Measurements from ENCODE around the gene HSPA1A. TPM values are rescaled to one million over a fixed set of nuclear protein-coding genes. Genes with fewer than 3 reads are reported as not detected.
"Not testable (repeated sequence)": the region's sequence is repeated elsewhere in the genome, so short reads cannot be mapped to it uniquely, and the experiment has no call there.

Gene HSPA1A
- total and polyA plus RNA-seq, 12 donors: 48.5 to 261 (median 183) TPM

DNA sequence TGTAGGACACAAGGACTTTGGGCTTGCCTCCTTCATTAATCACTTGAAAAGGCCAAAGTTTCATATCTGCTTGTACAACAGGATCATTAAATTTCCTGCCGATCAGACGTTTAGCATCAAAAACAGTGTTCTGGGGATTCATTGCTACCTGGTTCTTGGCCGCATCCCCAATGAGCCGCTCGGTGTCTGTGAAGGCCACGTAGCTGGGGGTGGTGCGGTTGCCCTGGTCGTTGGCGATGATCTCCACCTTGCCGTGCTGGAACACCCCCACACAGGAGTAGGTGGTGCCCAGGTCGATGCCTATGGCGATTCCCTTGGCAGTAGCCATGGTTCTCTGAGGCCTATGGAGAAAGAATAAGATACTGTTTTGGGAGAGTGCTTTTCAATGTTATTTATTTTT lies 3.7 kb upstream of the HSPA1A start:
- Histone ChIP-seq H3K36me3 (replicated peaks in 1 of 2) (no peaks in the 10 kb centered on the region), H3K4me3 (no peak overlapping the region), H3K9me3 (replicated peaks in 1 of 3) (no peaks in the 10 kb centered on the region), H3K27ac (no peak overlapping the region), H3K27me3 (no peaks in the 10 kb centered on the region), H3K4me1 (replicated peaks in 1 of 2) (peaks cover 0 to 19% of the 10 kb centered on the region in 2 donors)
- peak in 1 of 7 donors; percentile 13 for DNase-seq
- TF ChIP-seq, protein P1, sequence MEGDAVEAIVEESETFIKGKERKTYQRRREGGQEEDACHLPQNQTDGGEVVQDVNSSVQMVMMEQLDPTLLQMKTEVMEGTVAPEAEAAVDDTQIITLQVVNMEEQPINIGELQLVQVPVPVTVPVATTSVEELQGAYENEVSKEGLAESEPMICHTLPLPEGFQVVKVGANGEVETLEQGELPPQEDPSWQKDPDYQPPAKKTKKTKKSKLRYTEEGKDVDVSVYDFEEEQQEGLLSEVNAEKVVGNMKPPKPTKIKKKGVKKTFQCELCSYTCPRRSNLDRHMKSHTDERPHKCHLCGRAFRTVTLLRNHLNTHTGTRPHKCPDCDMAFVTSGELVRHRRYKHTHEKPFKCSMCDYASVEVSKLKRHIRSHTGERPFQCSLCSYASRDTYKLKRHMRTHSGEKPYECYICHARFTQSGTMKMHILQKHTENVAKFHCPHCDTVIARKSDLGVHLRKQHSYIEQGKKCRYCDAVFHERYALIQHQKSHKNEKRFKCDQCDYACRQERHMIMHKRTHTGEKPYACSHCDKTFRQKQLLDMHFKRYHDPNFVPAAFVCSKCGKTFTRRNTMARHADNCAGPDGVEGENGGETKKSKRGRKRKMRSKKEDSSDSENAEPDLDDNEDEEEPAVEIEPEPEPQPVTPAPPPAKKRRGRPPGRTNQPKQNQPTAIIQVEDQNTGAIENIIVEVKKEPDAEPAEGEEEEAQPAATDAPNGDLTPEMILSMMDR (IDR thresholded peaks at IDR 0.05): no peak
- no peak for TF ChIP-seq POLR2A (IDR thresholded peaks at IDR 0.05)
- 93 to 100% (median 94%) methylated on average over 4 to 12 of the region's 12 CpGs for WGBS, 4 donors
- intact Hi-C loops (cut with DNase I): no loop called here

DNA sequence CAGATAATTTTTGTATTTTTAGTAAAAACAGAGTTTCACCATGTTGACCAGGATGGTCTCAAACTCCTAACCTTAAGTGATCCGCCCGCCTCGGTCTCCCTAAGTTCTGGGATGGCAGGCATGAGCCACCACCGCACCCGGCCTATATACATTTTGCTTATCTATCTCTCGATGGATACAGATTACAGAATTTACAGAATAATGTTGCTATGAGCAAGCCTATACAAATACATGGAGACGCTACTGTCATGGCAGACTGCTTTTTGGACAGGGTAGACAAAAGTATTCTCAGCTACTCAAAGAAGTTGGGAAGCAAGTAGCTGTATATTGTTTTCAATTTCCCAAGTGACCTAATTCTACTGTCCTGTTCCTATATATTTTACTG lies 1.9 kb upstream of the HSPA1A start:
- peak overlapping the region in 4 of 5 donors; percentile 69 to 100 (median 94) for H3K27ac ChIP-seq
- no peaks in the 10 kb centered on the region for H3K9me3 ChIP-seq (replicated peaks in 1 of 3)
- intact Hi-C loops (cut with DNase I): no loop called here
- H3K36me3 ChIP-seq (replicated peaks in 1 of 2): no peaks in the 10 kb centered on the region
- no peaks in the 10 kb centered on the region for H3K27me3 ChIP-seq
- TF ChIP-seq POLR2A (IDR thresholded peaks at IDR 0.05): no peak
- TF ChIP-seq, protein P1 (IDR thresholded peaks at IDR 0.05): no peak
- H3K4me3 ChIP-seq: peak overlapping the region in 1 of 4 donors; percentile 56
- H3K4me1 ChIP-seq (replicated peaks in 1 of 2): peaks cover 2 to 22% of the 10 kb centered on the region in 2 donors
- WGBS, 4 donors: 92 to 97% (median 97%) methylated on average over 7 of the region's 7 CpGs
- DNase-seq: peak in 1 of 7 donors; percentile 20

DNA sequence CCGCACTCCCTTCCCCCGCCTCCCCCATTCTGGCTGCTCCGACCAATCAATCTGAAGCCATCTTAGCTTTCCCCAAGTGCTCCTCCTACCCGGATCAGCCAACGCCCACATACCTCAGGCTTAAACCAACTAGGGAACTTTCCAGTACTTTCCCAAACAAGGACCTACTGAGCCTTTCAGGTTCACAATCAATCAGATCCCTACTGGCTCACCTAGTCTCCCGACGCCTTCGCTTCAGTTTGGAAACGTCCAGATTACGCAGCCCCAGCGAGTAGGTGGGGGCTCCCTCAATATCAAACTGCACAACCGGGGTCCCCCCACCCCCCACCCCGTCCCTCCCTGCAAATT lies 692 bp upstream of the HSPA1A start:
- 1 to 8% (median 4%) methylated on average over 13 of the region's 13 CpGs for WGBS, 4 donors
- Histone ChIP-seq H3K4me3 (peak overlapping the region in 2 of 4 donors; percentile 40 to 56), H3K36me3 (replicated peaks in 1 of 2) (no peaks in the 10 kb centered on the region), H3K27me3 (no peaks in the 10 kb centered on the region), H3K4me1 (replicated peaks in 1 of 2) (peaks cover 11 to 32% of the 10 kb centered on the region in 2 donors), H3K27ac (peak overlapping the region; percentile 77 to 100 (median 93)), H3K9me3 (replicated peaks in 1 of 3) (no peaks in the 10 kb centered on the region)
- DNase-seq: peak; percentile 93 to 98 (median 96)
- intact Hi-C loops (cut with DNase I): no loop called here
- TF ChIP-seq POLR2A (IDR thresholded peaks at IDR 0.05): peak in 1 of 2 donors; percentile 54
- TF ChIP-seq, protein P1 (IDR thresholded peaks at IDR 0.05): no peak

DNA sequence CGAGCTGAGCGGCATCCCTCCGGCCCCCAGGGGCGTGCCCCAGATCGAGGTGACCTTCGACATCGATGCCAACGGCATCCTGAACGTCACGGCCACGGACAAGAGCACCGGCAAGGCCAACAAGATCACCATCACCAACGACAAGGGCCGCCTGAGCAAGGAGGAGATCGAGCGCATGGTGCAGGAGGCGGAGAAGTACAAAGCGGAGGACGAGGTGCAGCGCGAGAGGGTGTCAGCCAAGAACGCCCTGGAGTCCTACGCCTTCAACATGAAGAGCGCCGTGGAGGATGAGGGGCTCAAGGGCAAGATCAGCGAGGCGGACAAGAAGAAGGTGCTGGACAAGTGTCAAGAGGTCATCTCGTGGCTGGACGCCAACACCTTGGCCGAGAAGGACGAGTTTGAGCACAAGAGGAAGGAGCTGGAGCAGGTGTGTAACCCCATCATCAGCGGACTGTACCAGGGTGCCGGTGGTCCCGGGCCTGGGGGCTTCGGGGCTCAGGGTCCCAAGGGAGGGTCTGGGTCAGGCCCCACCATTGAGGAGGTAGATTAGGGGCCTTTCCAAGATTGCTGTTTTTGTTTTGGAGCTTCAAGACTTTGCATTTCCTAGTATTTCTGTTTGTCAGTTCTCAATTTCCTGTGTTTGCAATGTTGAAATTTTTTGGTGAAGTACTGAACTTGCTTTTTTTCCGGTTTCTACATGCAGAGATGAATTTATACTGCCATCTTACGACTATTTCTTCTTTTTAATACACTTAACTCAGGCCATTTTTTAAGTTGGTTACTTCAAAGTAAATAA lies 2.0 kb downstream of the HSPA1A start:
- H3K36me3 ChIP-seq (replicated peaks in 1 of 2); H3K27me3 ChIP-seq; H3K9me3 ChIP-seq (replicated peaks in 1 of 3); intact Hi-C loops (cut with DNase I): not testable (repeated sequence)
- Histone ChIP-seq H3K4me3 (peak overlapping the region in 2 of 4 donors; percentile 0 to 59), H3K4me1 (replicated peaks in 1 of 2) (peaks cover 24 to 48% of the 10 kb centered on the region in 2 donors), H3K27ac (peak overlapping the region in 4 of 5 donors; percentile 47 to 100 (median 78))
- TF ChIP-seq, protein P1 (IDR thresholded peaks at IDR 0.05): peak in 1 of 6 experiments; percentile 17
- 29 to 38% (median 33%) methylated on average over 3 to 15 of the region's 37 CpGs for whole genome bisulfite sequencing, 4 donors
- DNase-seq: peak in 2 of 7 donors; percentile 32 to 55

DNA sequence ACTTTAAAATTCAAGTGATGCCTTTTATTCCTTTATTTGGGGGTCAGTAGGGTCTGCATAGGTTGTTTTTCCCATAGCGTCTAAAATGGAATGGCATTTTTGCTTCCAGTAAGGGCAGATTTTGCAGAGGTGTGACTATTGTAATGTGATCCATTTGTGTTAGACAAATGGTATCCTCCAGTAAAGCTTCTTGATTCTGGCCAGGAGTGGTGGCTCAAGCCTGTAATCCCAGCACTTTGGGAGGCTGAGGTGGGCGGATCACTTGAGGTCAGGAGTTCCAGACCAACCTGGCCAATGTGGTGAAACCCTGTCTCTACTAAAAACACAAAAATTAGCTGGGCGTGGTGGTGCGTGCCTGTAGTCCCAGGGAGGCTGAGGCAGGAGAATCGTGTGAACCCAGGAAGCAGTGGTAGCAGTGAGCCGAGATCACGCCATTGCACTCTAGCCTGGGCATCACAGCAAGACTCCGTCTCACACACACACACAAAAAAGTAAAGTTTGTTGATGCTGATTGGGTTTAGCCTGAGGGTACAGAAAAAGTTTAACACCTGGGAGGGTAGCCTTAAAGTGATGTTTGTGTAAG lies 2.7 kb downstream of the HSPA1A start:
- Histone ChIP-seq H3K4me3 (peak overlapping the region in 2 of 4 donors; percentile 0 to 59), H3K4me1 (replicated peaks in 1 of 2) (peaks cover 24 to 55% of the 10 kb centered on the region in 2 donors), H3K27ac (peak overlapping the region in 4 of 5 donors; percentile 47 to 100 (median 78))
- H3K27me3 ChIP-seq; intact Hi-C loops (cut with DNase I); H3K9me3 ChIP-seq (replicated peaks in 1 of 3); H3K36me3 ChIP-seq (replicated peaks in 1 of 2): not testable (repeated sequence)
- 56 to 67% (median 63%) methylated on average over 8 of the region's 8 CpGs for WGBS, 4 donors
- peak in 2 of 7 donors; percentile 17 to 45 for DNase-seq

All from adrenal gland (tissue), 12 donors.